ENCODE data around the gene KCNK4. TPM values are rescaled to one million over a fixed set of nuclear protein-coding genes. Genes with fewer than 3 reads are reported as not detected.
A peak's percentile ranks its signal among the peaks of the same experiment; 100 is the strongest.

The KCNK4 gene
- total and polyA plus RNA-seq, 2 of the 13 experiments (the other 11 are each of a cell fraction or from before 2014, with no cell fraction given): not detected

DNA sequence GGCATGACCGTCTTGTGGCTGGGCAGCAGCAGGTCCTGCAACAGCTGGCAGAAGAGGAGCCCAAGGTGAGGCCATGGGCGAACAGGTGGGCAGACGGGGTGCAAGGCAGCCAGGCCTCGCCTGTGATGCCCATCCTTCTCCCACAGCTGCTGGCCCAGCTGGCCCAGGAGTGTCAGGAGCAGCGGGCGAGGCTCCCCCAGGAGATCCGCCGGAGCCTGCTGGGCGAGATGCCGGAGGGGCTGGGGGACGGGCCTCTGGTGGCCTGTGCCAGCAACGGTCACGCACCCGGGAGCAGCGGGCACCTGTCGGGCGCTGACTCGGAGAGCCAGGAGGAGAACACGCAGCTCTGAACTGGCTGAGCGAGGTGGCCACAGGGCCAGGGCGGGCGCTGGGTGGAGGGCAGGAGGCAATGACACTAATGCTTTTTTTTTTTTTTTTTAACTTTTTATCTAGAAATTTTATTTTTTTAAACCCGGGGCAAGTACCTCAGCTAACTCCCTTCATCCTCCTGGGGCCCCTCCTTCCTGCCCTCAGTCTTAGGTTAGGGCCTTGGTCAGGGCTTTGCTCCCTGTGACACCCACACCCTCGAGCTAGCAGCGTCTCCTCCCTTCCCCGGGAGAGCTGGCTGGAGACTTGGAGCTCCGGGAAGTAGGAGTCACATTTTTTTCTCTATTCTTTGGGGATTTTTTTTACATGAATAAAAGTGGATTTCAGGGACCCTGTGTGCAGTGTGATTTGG is 23.7 kb upstream of the KCNK4 start (continued):
- TF ChIP-seq, protein P1, sequence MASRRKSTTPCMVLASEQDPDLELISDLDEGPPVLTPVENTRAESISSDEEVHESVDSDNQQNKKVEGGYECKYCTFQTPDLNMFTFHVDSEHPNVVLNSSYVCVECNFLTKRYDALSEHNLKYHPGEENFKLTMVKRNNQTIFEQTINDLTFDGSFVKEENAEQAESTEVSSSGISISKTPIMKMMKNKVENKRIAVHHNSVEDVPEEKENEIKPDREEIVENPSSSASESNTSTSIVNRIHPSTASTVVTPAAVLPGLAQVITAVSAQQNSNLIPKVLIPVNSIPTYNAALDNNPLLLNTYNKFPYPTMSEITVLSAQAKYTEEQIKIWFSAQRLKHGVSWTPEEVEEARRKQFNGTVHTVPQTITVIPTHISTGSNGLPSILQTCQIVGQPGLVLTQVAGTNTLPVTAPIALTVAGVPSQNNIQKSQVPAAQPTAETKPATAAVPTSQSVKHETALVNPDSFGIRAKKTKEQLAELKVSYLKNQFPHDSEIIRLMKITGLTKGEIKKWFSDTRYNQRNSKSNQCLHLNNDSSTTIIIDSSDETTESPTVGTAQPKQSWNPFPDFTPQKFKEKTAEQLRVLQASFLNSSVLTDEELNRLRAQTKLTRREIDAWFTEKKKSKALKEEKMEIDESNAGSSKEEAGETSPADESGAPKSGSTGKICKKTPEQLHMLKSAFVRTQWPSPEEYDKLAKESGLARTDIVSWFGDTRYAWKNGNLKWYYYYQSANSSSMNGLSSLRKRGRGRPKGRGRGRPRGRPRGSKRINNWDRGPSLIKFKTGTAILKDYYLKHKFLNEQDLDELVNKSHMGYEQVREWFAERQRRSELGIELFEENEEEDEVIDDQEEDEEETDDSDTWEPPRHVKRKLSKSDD (CRISPR knock-in tag; IDR thresholded peaks at IDR 0.05; ENCODE audit: low read depth): no peak
- TF ChIP-seq, protein P2, sequence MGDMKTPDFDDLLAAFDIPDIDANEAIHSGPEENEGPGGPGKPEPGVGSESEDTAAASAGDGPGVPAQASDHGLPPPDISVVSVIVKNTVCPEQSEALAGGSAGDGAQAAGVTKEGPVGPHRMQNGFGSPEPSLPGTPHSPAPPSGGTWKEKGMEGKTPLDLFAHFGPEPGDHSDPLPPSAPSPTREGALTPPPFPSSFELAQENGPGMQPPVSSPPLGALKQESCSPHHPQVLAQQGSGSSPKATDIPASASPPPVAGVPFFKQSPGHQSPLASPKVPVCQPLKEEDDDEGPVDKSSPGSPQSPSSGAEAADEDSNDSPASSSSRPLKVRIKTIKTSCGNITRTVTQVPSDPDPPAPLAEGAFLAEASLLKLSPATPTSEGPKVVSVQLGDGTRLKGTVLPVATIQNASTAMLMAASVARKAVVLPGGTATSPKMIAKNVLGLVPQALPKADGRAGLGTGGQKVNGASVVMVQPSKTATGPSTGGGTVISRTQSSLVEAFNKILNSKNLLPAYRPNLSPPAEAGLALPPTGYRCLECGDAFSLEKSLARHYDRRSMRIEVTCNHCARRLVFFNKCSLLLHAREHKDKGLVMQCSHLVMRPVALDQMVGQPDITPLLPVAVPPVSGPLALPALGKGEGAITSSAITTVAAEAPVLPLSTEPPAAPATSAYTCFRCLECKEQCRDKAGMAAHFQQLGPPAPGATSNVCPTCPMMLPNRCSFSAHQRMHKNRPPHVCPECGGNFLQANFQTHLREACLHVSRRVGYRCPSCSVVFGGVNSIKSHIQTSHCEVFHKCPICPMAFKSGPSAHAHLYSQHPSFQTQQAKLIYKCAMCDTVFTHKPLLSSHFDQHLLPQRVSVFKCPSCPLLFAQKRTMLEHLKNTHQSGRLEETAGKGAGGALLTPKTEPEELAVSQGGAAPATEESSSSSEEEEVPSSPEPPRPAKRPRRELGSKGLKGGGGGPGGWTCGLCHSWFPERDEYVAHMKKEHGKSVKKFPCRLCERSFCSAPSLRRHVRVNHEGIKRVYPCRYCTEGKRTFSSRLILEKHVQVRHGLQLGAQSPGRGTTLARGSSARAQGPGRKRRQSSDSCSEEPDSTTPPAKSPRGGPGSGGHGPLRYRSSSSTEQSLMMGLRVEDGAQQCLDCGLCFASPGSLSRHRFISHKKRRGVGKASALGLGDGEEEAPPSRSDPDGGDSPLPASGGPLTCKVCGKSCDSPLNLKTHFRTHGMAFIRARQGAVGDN (CRISPR knock-in tag; IDR thresholded peaks at IDR 0.05): no peak
- TF ChIP-seq AGO2 (optimal IDR thresholded peaks at IDR 0.05; ENCODE audit: low read depth, low read length): peak; percentile 56

All from HepG2 (cell line).